ENCODE data around the gene KRTAP10-9. TPM values are rescaled to one million over a fixed set of nuclear protein-coding genes. Genes with fewer than 3 reads are reported as not detected.

Gene KRTAP10-9
- not detected for total RNA-seq

GRCh38 chr21:44626673-44627143 lies at the start of gene KRTAP10-9:
Gene KRTAP10-9, plus strand, starts transcription at chr21:44627093. Its CDS starts 79 bp downstream, at chr21:44627172.

GRCh38 chr21:44580231-44580821 lies 46.6 kb upstream of the KRTAP10-9 start, which contains the start of gene KRTAP10-5:
Gene KRTAP10-5, minus strand, starts transcription at chr21:44580604. Its CDS starts 26 bp downstream, at chr21:44580578.

GRCh38 chr21:44592446-44593311 lies 34.2 kb upstream of the KRTAP10-9 start, which contains the start of gene KRTAP10-6:
Gene KRTAP10-6, minus strand, starts transcription at chr21:44592505. Its CDS starts 21 bp downstream, at chr21:44592484.

GRCh38 chr21:44600118-44600978 lies 26.5 kb upstream of the KRTAP10-9 start, which contains the start of gene KRTAP10-7:
Gene KRTAP10-7, plus strand, starts transcription at chr21:44600597. Its CDS starts 25 bp downstream, at chr21:44600622.

GRCh38 chr21:44612029-44612486 lies 14.8 kb upstream of the KRTAP10-9 start, which contains the start of gene KRTAP10-8:
Gene KRTAP10-8, plus strand, starts transcription at chr21:44612079. Its CDS starts 22 bp downstream, at chr21:44612101.

GRCh38 chr21:44637018-44637850 lies 10.3 kb downstream of the KRTAP10-9 start, which contains the start of gene KRTAP10-10:
Gene KRTAP10-10, plus strand, starts transcription at chr21:44637356. Its CDS starts 62 bp downstream, at chr21:44637418.

GRCh38 chr21:44646366-44647221 lies 19.7 kb downstream of the KRTAP10-9 start, which contains the start of gene KRTAP10-11:
Gene KRTAP10-11, plus strand, starts transcription at chr21:44646414. Its CDS starts 45 bp downstream, at chr21:44646459.

GRCh38 chr21:44654576-44655175 lies 27.8 kb downstream of the KRTAP10-9 start, which contains the start of gene KRTAP12-4:
Gene KRTAP12-4, minus strand, starts transcription at chr21:44654659. Its CDS starts 45 bp downstream, at chr21:44654614.

GRCh38 chr21:44657635-44658540 lies 31.0 kb downstream of the KRTAP10-9 start, which contains the start of gene KRTAP12-3:
Gene KRTAP12-3, plus strand, starts transcription at chr21:44657932. Its CDS starts 48 bp downstream, at chr21:44657980.

GRCh38 chr21:44666401-44667320 lies 39.8 kb downstream of the KRTAP10-9 start, which contains the start of gene KRTAP12-2:
Gene KRTAP12-2, minus strand, starts transcription at chr21:44666927. Its CDS starts 41 bp downstream, at chr21:44666886.

Other genes with a start within 250 kb of the KRTAP10-9 start
- 13.5 TPM for gene LRRC3, start 171.6 kb upstream of the KRTAP10-9 start, total RNA-seq
- not detected for gene KRTAP10-1, start 86.9 kb upstream of the KRTAP10-9 start, total RNA-seq
- not detected for gene KRTAP10-2, start 75.6 kb upstream of the KRTAP10-9 start, total RNA-seq
- gene KRTAP10-3, start 68.3 kb upstream of the KRTAP10-9 start, total RNA-seq = not detected
- gene KRTAP10-4, start 53.4 kb upstream of the KRTAP10-9 start, total RNA-seq = not detected
- not detected for gene KRTAP10-5, start 46.5 kb upstream of the KRTAP10-9 start, total RNA-seq
- not detected for gene KRTAP10-6, start 34.6 kb upstream of the KRTAP10-9 start, total RNA-seq
- gene KRTAP10-7, start 26.5 kb upstream of the KRTAP10-9 start, total RNA-seq = not detected
- gene KRTAP10-8, start 15.0 kb upstream of the KRTAP10-9 start, total RNA-seq = not detected
- gene KRTAP10-10, start 10.3 kb downstream of the KRTAP10-9 start, total RNA-seq = not detected
- not detected for gene KRTAP10-11, start 19.3 kb downstream of the KRTAP10-9 start, total RNA-seq
- gene KRTAP12-4, start 27.6 kb downstream of the KRTAP10-9 start, total RNA-seq = not detected
- gene KRTAP12-3, start 30.8 kb downstream of the KRTAP10-9 start, total RNA-seq = not detected
- not detected for gene KRTAP12-2, start 39.8 kb downstream of the KRTAP10-9 start, total RNA-seq
- not detected for gene KRTAP12-1, start 55.1 kb downstream of the KRTAP10-9 start, total RNA-seq
- not detected for gene KRTAP10-12, start 70.1 kb downstream of the KRTAP10-9 start, total RNA-seq
- not detected for gene TSPEAR, start 84.5 kb downstream of the KRTAP10-9 start, total RNA-seq
- 119 TPM for gene UBE2G2, start 174.7 kb downstream of the KRTAP10-9 start, total RNA-seq
- gene SUMO3, start 191.0 kb downstream of the KRTAP10-9 start, total RNA-seq = 47.3 TPM
- 68.5 TPM for gene PTTG1IP, start 246.6 kb downstream of the KRTAP10-9 start, total RNA-seq

Measured in parietal lobe (tissue), 1 donor.